OCI-LY7 (cell line): Measurements from ENCODE around the gene PRR16. TPM values are rescaled to one million over a fixed set of nuclear protein-coding genes. Genes with fewer than 3 reads are reported as not detected.

Experiments used
- BruUV-seq: library from RNA; stranded (reverse); fragments of 400-500 nt; replicated peaks from 2 replicates; lab custom pipeline; 2021; lab: Mats Ljungman, UMichigan
- CTCF ChIA-PET: fragments of 300-600 bp; sonication (Branson Sonifier 250); formaldehyde crosslinking; loops from one replicate; lab custom pipeline; 2022; ENCODE audit warnings: antibody characterized with exemption; ENCODE audit not compliant: unreplicated experiment; lab: Charles Lee
- POLR2A ChIA-PET: fragments of 300-600 bp; sonication (Branson Sonifier 250); formaldehyde crosslinking; loops from one replicate; lab custom pipeline; 2022; ENCODE audit warnings: antibody characterized with exemption; lab: Charles Lee
- DNase-seq: peaks from one replicate; pipeline ENCODE4 v3.0.0-alpha.2; 2015; ENCODE audit warnings: low spot score
- H2AFZ ChIP-seq: fragments of 200-600 bp; sonication (generic), shearing (Covaris generic); 2 replicates; pipeline ENCODE4 v1.6.1; 2014; ENCODE audit warnings: mild to moderate bottlenecking, antibody characterized with exemption, low read length, moderate library complexity
- H3K27ac ChIP-seq: fragments of 200-600 bp; sonication (generic); 2 replicates; pipeline ENCODE4 v1.5.1; 2014; ENCODE audit warnings: mixed run types, low read depth, mild to moderate bottlenecking, moderate library complexity, low read length, inconsistent platforms; ENCODE audit not compliant: poor library complexity, severe bottlenecking
- H3K36me3 ChIP-seq: fragments of 200-600 bp; sonication (generic); 2 replicates; pipeline ENCODE4 v1.6.1; 2014; ENCODE audit warnings: mild to moderate bottlenecking, antibody characterized with exemption, low read length, moderate library complexity, mixed read lengths; ENCODE audit not compliant: insufficient read depth
- H3K4me1 ChIP-seq: fragments of 200-600 bp; sonication (generic); 2 replicates; pipeline ENCODE4 v1.5.1; 2014; ENCODE audit warnings: mild to moderate bottlenecking, low read length; ENCODE audit not compliant: insufficient read depth, poor library complexity, severe bottlenecking
- H3K4me2 ChIP-seq: fragments of 200-600 bp; sonication (generic); 2 replicates; pipeline ENCODE4 v1.6.1; 2014; ENCODE audit warnings: mild to moderate bottlenecking, low read length
- H3K4me3 ChIP-seq: fragments of 200-600 bp; sonication (generic); 2 replicates; pipeline ENCODE4 v1.5.1; 2014; ENCODE audit warnings: mild to moderate bottlenecking, low read depth, low read length; ENCODE audit not compliant: poor library complexity, severe bottlenecking
- H3K79me2 ChIP-seq: fragments of 200-600 bp; sonication (generic); 2 replicates; pipeline ENCODE4 v1.6.1; 2016; ENCODE audit warnings: low read depth, mild to moderate bottlenecking, low read length, moderate library complexity, mixed read lengths; ENCODE audit not compliant: insufficient read depth
- H3K9me2 ChIP-seq: fragments of 200-600 bp; sonication (generic); 2 replicates; pipeline ENCODE4 v1.6.1; 2016; ENCODE audit warnings: mild to moderate bottlenecking, low read length, mixed read lengths; ENCODE audit not compliant: insufficient read depth
- H3K9me3 ChIP-seq: fragments of 200-600 bp; sonication (generic); 2 replicates; pipeline ENCODE4 v1.6.1; 2014; ENCODE audit warnings: mild to moderate bottlenecking, mixed run types, low read length, mixed read lengths
- H4K20me1 ChIP-seq: fragments of 200-600 bp; sonication (generic); 2 replicates; pipeline ENCODE4 v1.6.1; 2014; ENCODE audit warnings: mild to moderate bottlenecking, antibody characterized with exemption, low read length, moderate library complexity, mixed read lengths; ENCODE audit not compliant: insufficient read depth
- EZH2phosphoT487 ChIP-seq: fragments of 200-600 bp; sonication (generic); IDR thresholded peaks from 2 replicates; pipeline ENCODE4 v1.6.1; 2018; ENCODE audit warnings: low read depth, borderline replicate concordance, mild to moderate bottlenecking, mixed run types, antibody characterized with exemption, low read length, moderate library complexity, mixed read lengths
- intact Hi-C: fragments of 100-400 bp; cut with micrococcal nuclease; formaldehyde crosslinking; loops from one replicate; pipeline ENCODE4 v1.10.0; 2022; ENCODE audit not compliant: unreplicated experiment
- total RNA-seq, 2 experiments: library from RNA; depleted of rRNA in 1 of 2; stranded (reverse); fragments of >200 nt in 1 of 2; shearing (Covaris generic) in 1 of 2; gene quantifications; 2 replicates each; pipeline ENCODE4 v1.2.3, GENCODE V29; 2014 to 2022
- TF ChIP-seq, protein P1 (sequence below): fragments of 200-600 bp; sonication (generic); conservative IDR thresholded peaks from 2 replicates; pipeline ENCODE4 v1.5.1; 2014; ENCODE audit warnings: mild to moderate bottlenecking, antibody characterized with exemption, low read length, moderate library complexity, mixed read lengths

PRR16 gene
- total RNA-seq, 2 experiments from 2014 or later = not detected

- Histone ChIP-seq H4K20me1 (no peaks in the 10 kb centered on the region), H3K79me2 (no peaks in the 10 kb centered on the region), H3K4me2 (no peak overlapping the region), H3K4me1 (no peaks in the 10 kb centered on the region), H2AFZ (no peak overlapping the region), H3K4me3 (no peak overlapping the region), H3K9me3 (no peaks in the 10 kb centered on the region), H3K9me2 (no peaks in the 10 kb centered on the region), H3K36me3 (no peaks in the 10 kb centered on the region), H3K27ac (no peak overlapping the region)
- intact Hi-C loops = no loop called here
- CTCF ChIA-PET = no interaction called here
- BruUV-seq = no TSS peak
- TF ChIP-seq, protein P1, sequence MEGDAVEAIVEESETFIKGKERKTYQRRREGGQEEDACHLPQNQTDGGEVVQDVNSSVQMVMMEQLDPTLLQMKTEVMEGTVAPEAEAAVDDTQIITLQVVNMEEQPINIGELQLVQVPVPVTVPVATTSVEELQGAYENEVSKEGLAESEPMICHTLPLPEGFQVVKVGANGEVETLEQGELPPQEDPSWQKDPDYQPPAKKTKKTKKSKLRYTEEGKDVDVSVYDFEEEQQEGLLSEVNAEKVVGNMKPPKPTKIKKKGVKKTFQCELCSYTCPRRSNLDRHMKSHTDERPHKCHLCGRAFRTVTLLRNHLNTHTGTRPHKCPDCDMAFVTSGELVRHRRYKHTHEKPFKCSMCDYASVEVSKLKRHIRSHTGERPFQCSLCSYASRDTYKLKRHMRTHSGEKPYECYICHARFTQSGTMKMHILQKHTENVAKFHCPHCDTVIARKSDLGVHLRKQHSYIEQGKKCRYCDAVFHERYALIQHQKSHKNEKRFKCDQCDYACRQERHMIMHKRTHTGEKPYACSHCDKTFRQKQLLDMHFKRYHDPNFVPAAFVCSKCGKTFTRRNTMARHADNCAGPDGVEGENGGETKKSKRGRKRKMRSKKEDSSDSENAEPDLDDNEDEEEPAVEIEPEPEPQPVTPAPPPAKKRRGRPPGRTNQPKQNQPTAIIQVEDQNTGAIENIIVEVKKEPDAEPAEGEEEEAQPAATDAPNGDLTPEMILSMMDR = no peak
- TF ChIP-seq EZH2phosphoT487 = no peak
- DNase-seq = no peak
- POLR2A ChIA-PET = no interaction called here
Measured at GRCh38 chr5:120614531-120615180, 150.6 kb downstream of the PRR16 start.

GRCh38 chr5:120615967-120616645, 152.0 kb downstream of the PRR16 start:
- no peaks in the 10 kb centered on the region for H3K4me1 ChIP-seq
- no peak overlapping the region for H2AFZ ChIP-seq
- no peak for DNase-seq
- CTCF ChIA-PET = no interaction called here
- POLR2A ChIA-PET = no interaction called here
- H3K36me3 ChIP-seq = no peaks in the 10 kb centered on the region
- H3K9me3 ChIP-seq = no peaks in the 10 kb centered on the region
- H3K27ac ChIP-seq = no peak overlapping the region
- TF ChIP-seq EZH2phosphoT487 = no peak
- TF ChIP-seq, protein P1 = no peak
- no TSS peak for BruUV-seq
- no peaks in the 10 kb centered on the region for H4K20me1 ChIP-seq
- no peaks in the 10 kb centered on the region for H3K79me2 ChIP-seq
- intact Hi-C loops = no loop called here
- no peak overlapping the region for H3K4me2 ChIP-seq
- H3K4me3 ChIP-seq = no peak overlapping the region
- no peaks in the 10 kb centered on the region for H3K9me2 ChIP-seq

GRCh38 chr5:120621339-120621738, 157.2 kb downstream of the PRR16 start:
- POLR2A ChIA-PET = no interaction called here
- H3K9me2 ChIP-seq = no peaks in the 10 kb centered on the region

More at GRCh38 chr5:120621339-120621738, 157.2 kb downstream of the PRR16 start:
- Histone ChIP-seq H3K9me3 (no peaks in the 10 kb centered on the region), H3K27ac (no peak overlapping the region), H4K20me1 (no peaks in the 10 kb centered on the region), H3K4me1 (no peaks in the 10 kb centered on the region), H2AFZ (no peak overlapping the region), H3K4me2 (no peak overlapping the region), H3K79me2 (no peaks in the 10 kb centered on the region), H3K4me3 (no peak overlapping the region), H3K36me3 (no peaks in the 10 kb centered on the region)
- no peak for DNase-seq
- BruUV-seq = no TSS peak
- TF ChIP-seq, protein P1 = no peak
- CTCF ChIA-PET = no interaction called here
- intact Hi-C loops = no loop called here
